Measurements from ENCODE around the gene PDLIM1.

PDLIM1 gene

DNA sequence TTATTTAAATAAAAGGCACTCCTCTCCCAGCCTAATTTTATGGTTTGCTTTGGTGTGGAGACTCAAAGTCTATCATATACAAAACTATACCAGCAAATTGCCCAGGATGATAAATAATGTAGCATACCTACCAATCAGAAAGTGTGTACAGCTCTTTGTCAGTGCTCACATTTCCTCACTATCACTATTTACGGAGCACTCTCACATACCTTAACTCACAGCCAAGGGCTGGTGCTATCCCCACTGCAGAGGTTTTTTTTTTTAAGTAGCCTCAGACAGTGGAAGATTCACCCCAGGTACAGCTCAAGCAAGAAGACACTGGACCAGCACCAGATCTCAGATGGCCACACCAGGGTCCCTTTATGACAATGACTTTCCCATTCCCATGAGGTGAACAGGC lies 2.5 kb downstream of the PDLIM1 start:
- DNase-seq (ENCODE audit: low read depth): no peak

GRCh38 chr10:95287281-95287680 lies 3.5 kb downstream of the PDLIM1 start:
- no peak for DNase-seq (ENCODE audit: low read depth)

DNA sequence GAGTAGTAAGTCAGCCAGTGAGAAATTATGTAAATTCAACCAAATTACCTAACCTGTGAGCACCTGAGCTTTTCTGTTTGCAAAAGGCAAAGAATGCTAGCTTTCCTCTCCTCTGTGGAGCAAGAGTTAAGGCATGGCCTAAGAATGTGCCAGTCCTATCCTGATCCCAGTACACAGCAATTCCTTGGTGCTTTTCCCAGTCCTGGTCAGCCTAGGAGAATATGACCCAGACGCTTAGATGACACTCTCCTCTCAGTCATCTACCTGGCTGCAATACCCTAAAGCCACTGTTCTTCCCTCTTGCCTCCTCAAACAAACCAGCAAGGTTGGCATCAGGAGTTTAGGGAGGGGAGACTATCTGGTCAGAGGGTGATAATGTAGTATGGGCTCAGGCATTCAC lies 4.1 kb downstream of the PDLIM1 start:
- DNase-seq (ENCODE audit: low read depth): no peak

- DNase-seq (ENCODE audit: low read depth): no peak
Observed at GRCh38 chr10:95285556-95285955, 5.2 kb downstream of the PDLIM1 start.

DNA sequence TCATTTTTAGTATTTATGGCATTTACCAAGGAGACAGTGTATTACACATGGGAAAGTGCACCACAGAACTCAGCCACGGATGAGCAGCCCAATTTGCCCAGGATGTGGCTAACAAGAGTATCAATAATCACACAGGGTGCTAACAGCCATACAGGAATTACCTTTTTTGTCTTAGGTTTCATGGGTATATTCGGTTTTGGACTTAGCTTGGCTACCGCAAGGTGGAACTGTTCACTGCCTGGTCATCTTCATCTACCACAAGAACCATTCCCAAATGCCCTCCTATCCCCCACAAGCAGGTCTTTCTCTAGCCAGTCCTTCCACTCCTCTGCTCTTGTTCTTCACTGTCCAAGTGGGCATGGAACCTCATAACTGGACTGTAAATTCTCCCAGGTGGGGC lies 6.0 kb downstream of the PDLIM1 start:
- no peak for DNase-seq (ENCODE audit: low read depth)

GRCh38 chr10:95282107-95282506 lies 8.7 kb downstream of the PDLIM1 start:
- DNase-seq (ENCODE audit: low read depth): no peak

DNA sequence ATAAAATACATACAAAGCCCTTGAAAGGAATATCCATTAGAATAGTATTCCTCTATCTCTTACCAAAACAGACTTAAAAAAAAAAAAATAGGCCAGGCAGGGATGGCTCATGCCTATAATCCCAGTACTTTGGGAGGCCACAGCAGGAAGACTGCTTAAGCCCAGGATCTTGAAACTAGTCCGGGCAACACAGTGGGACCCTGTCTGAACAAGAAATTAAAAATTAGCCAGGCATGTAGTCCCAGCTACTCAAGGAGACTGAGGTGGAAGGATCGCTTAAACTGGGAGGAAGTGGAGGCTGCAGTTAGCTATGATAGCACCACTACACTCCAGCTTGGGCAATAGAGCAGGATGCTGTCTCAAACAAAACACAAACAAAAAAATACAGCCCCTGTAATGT lies 9.6 kb downstream of the PDLIM1 start:
- DNase-seq (ENCODE audit: low read depth): no peak

GRCh38 chr10:95280637-95281036 lies 10.2 kb downstream of the PDLIM1 start:
- no peak for DNase-seq (ENCODE audit: low read depth)

DNA sequence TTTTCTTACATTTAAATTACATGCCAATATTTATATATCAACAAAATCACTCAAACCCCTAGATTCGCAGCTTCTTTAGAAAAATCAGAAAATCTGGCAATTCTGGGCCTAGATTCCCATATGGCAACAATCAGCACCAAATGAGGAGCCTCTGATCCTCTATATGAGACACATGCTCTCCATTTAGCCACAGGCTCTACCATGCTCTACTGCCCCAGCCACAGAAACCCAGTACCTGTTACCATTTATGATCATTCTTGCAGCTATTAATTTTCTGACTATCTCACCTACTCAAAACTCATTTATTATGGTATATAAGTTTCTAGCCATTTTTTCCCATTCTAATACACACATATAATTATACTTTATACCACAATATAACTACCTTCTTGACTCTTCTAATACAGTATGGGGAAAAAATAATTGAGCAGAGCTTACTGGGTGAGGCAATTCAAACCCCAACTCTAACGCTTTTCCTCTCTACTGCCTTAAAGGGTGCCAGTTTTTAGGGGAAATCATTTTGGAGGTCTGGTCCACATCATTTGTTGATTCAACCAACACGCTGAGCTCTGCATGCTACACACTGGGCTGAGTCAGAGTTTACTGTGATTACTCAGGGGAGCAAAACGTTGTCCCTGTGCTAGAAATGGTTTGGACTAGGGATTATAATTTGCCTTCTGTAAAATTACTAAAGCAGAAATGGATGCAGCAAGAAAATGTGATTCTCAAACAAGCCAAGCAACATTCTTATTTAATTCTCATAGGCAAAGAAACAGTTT lies 11.6 kb downstream of the PDLIM1 start:
- DNase-seq (ENCODE audit: low read depth): no peak

GRCh38 chr10:95278061-95278988 lies 12.5 kb downstream of the PDLIM1 start:
- no peak for DNase-seq (ENCODE audit: low read depth)

GRCh38 chr10:95277614-95278013 lies 13.2 kb downstream of the PDLIM1 start:
- DNase-seq (ENCODE audit: low read depth): no peak

DNA sequence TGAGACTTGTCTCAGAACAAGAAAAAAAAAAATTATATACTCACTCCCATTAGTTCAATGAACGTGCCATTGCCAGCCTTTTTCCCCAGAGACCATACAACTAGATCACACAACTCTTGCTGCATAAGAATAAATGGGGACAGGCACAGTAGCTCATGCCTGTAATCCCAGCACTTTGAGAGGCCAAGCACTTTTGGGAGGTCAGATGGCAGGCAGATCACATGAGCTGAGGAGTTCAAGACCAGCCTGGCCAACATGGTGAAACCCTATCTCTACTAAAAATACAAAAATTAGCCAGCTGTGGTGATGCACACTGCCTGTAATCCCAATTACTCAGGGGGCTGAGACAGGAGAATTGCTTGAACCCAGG lies 13.6 kb downstream of the PDLIM1 start:
- no peak for DNase-seq (ENCODE audit: low read depth)

- DNase-seq (ENCODE audit: low read depth): no peak
Observed at GRCh38 chr10:95276367-95277200, 14.2 kb downstream of the PDLIM1 start.

GRCh38 chr10:95275726-95276366 lies 15.0 kb downstream of the PDLIM1 start:
- no peak for DNase-seq (ENCODE audit: low read depth)

GRCh38 chr10:95273393-95274312 lies 17.1 kb downstream of the PDLIM1 start:
- no peak for DNase-seq (ENCODE audit: low read depth)

GRCh38 chr10:95268438-95268837 lies 22.4 kb downstream of the PDLIM1 start:
- DNase-seq (ENCODE audit: low read depth): no peak

- no peak for DNase-seq (ENCODE audit: low read depth)
Observed at GRCh38 chr10:95267251-95267650, 23.6 kb downstream of the PDLIM1 start.

DNA sequence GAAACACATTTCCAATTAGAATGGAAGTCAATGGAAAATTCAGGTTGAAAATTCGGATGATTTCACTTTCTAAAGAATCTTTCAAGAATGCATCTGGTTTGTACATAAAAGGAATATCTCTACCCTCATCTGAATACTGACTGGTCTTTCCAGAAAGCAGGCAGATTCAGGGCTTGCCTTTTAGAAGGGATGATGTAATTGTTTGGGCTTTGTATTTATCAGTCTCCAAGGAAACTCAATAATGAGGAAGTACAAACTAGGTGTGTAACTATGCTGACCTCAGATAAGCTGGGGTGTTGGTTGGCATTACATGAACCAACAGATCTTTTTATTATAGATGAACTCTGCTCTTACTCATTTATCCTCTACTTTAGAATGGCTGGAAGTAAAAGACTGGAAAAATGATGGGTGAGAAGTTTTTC lies 24.1 kb downstream of the PDLIM1 start:
- no peak for DNase-seq (ENCODE audit: low read depth)

DNA sequence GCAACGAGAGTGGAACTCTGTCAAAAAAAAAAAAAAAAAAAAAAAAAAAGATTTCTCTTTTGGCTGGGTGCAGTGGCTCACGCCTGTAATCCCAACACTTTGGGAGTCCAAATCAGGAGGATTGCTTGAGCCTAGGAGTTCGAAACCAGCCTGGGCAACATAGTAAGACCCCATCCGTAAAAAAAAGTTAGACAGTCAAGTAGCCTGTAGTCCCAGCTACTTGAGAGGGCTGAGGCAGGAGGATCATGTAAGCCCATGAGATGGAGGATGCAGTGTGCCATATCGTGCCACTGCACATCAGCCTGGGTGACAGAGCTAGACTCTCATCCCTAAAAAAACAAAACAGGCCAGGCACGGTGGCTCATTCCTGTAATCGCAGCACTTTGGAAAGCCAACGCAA lies 25.2 kb downstream of the PDLIM1 start:
- no peak for DNase-seq (ENCODE audit: low read depth)

DNA sequence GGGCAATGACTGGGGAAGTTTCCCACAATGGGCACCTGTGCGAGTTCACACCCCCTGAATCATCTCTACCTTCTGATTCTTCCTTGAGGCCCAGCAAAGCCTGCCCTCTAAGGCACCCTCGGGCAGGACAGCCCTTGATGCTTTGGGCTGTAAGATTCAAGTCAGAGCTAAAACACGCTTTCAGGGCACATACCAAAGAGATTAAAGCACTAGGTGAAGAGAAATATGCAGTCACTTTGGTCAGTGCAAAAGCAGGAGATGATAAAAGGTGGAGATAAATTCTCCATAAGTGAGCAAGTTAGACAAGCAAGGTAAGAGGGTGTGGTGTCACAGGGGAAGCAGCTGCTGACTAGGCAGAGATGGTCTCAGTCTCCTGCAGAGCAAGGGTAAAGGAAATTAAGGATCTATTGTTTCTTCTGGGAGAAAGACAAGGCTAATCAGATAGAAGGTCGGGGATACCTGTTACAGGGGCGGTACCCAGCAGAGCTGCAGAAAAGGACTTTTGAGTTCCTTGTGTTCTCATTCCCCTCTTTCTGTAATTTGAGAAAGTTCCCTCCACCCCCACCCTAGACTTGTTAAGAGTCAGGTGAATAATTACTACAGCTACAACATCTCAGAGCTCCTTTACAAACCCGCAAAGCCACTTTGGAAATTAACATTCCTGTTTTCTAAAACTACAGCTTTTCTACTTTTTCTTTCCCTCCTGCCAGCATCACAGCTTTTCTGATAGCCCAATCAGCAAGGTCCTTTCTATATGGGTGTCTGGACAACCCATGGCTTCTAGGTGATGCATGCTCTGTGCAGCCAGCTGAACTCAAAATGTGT lies 26.4 kb downstream of the PDLIM1 start:
- no peak for DNase-seq (ENCODE audit: low read depth)
